HG03460 (cell line): ENCODE data around the gene GJD2.

Experiments used
- ATAC-seq: cut with Tn5 transposase; IDR thresholded peaks from one replicate; pipeline ENCODE4 v1.9.1; 2021; ENCODE audit not compliant: unreplicated experiment

The GJD2 gene

GRCh38 chr15:34773917-34774316 lies 19.1 kb upstream of the GJD2 start:
- no peak for ATAC-seq

- no peak for ATAC-seq
Measured at GRCh38 chr15:34773013-34773412, 18.2 kb upstream of the GJD2 start.

GRCh38 chr15:34772312-34772711 lies 17.5 kb upstream of the GJD2 start:
- ATAC-seq: no peak

GRCh38 chr15:34769711-34770110 lies 14.9 kb upstream of the GJD2 start:
- ATAC-seq: no peak

- ATAC-seq: no peak
Measured at GRCh38 chr15:34768530-34768929, 13.7 kb upstream of the GJD2 start.

GRCh38 chr15:34765741-34766140 lies 10.9 kb upstream of the GJD2 start:
- no peak for ATAC-seq

GRCh38 chr15:34760909-34761308 lies 6.1 kb upstream of the GJD2 start:
- ATAC-seq: no peak

GRCh38 chr15:34759992-34760391 lies 5.2 kb upstream of the GJD2 start:
- ATAC-seq: no peak

- ATAC-seq: no peak
Measured at GRCh38 chr15:34759347-34759746, 4.5 kb upstream of the GJD2 start.

GRCh38 chr15:34757262-34757661 lies 2.5 kb upstream of the GJD2 start:
- ATAC-seq: no peak

GRCh38 chr15:34755419-34755773 lies 598 bp upstream of the GJD2 start:
- no peak for ATAC-seq

GRCh38 chr15:34754171-34754601 lies 612 bp downstream of the GJD2 start:
- no peak for ATAC-seq

- ATAC-seq: no peak
Measured at GRCh38 chr15:34753236-34753894, 1.4 kb downstream of the GJD2 start.

- ATAC-seq: no peak
Measured at GRCh38 chr15:34749691-34750090, 5.1 kb downstream of the GJD2 start.

- ATAC-seq: no peak
Measured at GRCh38 chr15:34739346-34739745, 15.5 kb downstream of the GJD2 start.

- no peak for ATAC-seq
Measured at GRCh38 chr15:34738002-34738401, 16.8 kb downstream of the GJD2 start.

GRCh38 chr15:34737477-34737876 lies 17.3 kb downstream of the GJD2 start:
- no peak for ATAC-seq

- ATAC-seq: no peak
Measured at GRCh38 chr15:34734303-34734702, 20.5 kb downstream of the GJD2 start.

- ATAC-seq: no peak
Measured at GRCh38 chr15:34733621-34734020, 21.2 kb downstream of the GJD2 start.

- no peak for ATAC-seq
Measured at GRCh38 chr15:34732430-34732829, 22.4 kb downstream of the GJD2 start.

GRCh38 chr15:34730701-34731100 lies 24.1 kb downstream of the GJD2 start:
- no peak for ATAC-seq

GRCh38 chr15:34729886-34730285 lies 24.9 kb downstream of the GJD2 start:
- no peak for ATAC-seq

- ATAC-seq: no peak
Measured at GRCh38 chr15:34729056-34729455, 25.7 kb downstream of the GJD2 start.
